ENCODE data around the gene UCHL1. TPM values are rescaled to one million over a fixed set of nuclear protein-coding genes. Genes with fewer than 3 reads are reported as not detected.

Gene UCHL1
- total RNA-seq, 1 experiment from 2014 or later: 0.54 TPM

- peak within 1 kb of the TSS; percentile 87 for H3K4me2 ChIP-seq (ENCODE audit: low read length)
- H3K4me1 ChIP-seq (ENCODE audit: control insufficient read depth in 1 of 2, insufficient read depth in 2 of 2, low read length in 2 of 2): peaks cover 36 to 56% of the 10 kb centered on the region in 2 experiments
- no peaks in the 10 kb centered on the region for H3K27me3 ChIP-seq (ENCODE audit: insufficient read depth, low read length)
- peak within 1 kb of the TSS; percentile 82 for H3K27ac ChIP-seq (ENCODE audit: low read depth, low read length)
- no peaks in the 10 kb centered on the region for H4K20me1 ChIP-seq (ENCODE audit: insufficient read depth)
- ChIA-PET RAD21 (ENCODE audit: low non-redundant PET in 1 of 2, low total read pairs in 2 of 2, uncharacterized antibody in 2 of 2, unreplicated experiment in 2 of 2) (interaction anchor here (0.6 to 1.5 kb wide), 11 partner anchors 9 to 290 kb away, joined by 3 to 5 read pairs (median 3); no protein-coding TSS in a partner anchor), CTCF (interaction anchor here (0.6 to 2.2 kb wide), 23 partner anchors 9 to 1115 kb away, joined by 3 to 27 read pairs (median 5); no protein-coding TSS in a partner anchor), POLR2A (interaction anchor here (0.6 to 1.7 kb wide), 11 partner anchors 10 to 450 kb away, joined by 3 to 10 read pairs (median 4); no protein-coding TSS in a partner anchor)
- H3K79me2 ChIP-seq (ENCODE audit: insufficient read depth, low read length): peaks cover 48% of the 10 kb centered on the region
- H3K36me3 ChIP-seq (ENCODE audit: control insufficient read depth in 1 of 2, insufficient read depth in 2 of 2, low read length in 2 of 2): no peaks in the 10 kb centered on the region
- H2AFZ ChIP-seq (ENCODE audit: low read depth, low read length, poor library complexity, severe bottlenecking): no peak within 1 kb of the TSS
- H3K9me2 ChIP-seq (ENCODE audit: insufficient read depth): no peaks in the 10 kb centered on the region
- ATAC-seq: peak; percentile 78
- H3K9me3 ChIP-seq (ENCODE audit: control insufficient read depth in 1 of 2, insufficient read depth in 1 of 2, low read depth in 1 of 2, low read length in 2 of 2): no peaks in the 10 kb centered on the region
- peak; percentile 93 for DNase-seq (ENCODE audit: low read depth, low spot score)
- peak within 1 kb of the TSS; percentile 80 for H3K9ac ChIP-seq (ENCODE audit: low read length)
- no TSS peak for BruUV-seq (replicated peaks)
- intact Hi-C loops (cut with micrococcal nuclease): loop anchor here (1.0 to 10.0 kb wide), 6 partner anchors 54 to 479 kb away; no protein-coding TSS in a partner anchor
- TF ChIP-seq, protein P1, sequence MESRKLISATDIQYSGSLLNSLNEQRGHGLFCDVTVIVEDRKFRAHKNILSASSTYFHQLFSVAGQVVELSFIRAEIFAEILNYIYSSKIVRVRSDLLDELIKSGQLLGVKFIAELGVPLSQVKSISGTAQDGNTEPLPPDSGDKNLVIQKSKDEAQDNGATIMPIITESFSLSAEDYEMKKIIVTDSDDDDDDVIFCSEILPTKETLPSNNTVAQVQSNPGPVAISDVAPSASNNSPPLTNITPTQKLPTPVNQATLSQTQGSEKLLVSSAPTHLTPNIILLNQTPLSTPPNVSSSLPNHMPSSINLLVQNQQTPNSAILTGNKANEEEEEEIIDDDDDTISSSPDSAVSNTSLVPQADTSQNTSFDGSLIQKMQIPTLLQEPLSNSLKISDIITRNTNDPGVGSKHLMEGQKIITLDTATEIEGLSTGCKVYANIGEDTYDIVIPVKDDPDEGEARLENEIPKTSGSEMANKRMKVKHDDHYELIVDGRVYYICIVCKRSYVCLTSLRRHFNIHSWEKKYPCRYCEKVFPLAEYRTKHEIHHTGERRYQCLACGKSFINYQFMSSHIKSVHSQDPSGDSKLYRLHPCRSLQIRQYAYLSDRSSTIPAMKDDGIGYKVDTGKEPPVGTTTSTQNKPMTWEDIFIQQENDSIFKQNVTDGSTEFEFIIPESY (IDR thresholded peaks at IDR 0.05; ENCODE audit: extremely low read depth, insufficient replicate concordance, low read length): peak; percentile 55
- TF ChIP-seq, protein P2, sequence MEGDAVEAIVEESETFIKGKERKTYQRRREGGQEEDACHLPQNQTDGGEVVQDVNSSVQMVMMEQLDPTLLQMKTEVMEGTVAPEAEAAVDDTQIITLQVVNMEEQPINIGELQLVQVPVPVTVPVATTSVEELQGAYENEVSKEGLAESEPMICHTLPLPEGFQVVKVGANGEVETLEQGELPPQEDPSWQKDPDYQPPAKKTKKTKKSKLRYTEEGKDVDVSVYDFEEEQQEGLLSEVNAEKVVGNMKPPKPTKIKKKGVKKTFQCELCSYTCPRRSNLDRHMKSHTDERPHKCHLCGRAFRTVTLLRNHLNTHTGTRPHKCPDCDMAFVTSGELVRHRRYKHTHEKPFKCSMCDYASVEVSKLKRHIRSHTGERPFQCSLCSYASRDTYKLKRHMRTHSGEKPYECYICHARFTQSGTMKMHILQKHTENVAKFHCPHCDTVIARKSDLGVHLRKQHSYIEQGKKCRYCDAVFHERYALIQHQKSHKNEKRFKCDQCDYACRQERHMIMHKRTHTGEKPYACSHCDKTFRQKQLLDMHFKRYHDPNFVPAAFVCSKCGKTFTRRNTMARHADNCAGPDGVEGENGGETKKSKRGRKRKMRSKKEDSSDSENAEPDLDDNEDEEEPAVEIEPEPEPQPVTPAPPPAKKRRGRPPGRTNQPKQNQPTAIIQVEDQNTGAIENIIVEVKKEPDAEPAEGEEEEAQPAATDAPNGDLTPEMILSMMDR (IDR thresholded peaks at IDR 0.05 in 2 of 3, conservative IDR thresholded peaks at IDR 0.05 in 1 of 3; ENCODE audit: borderline replicate concordance in 1 of 3, insufficient read depth in 1 of 3, low read depth in 2 of 3, low read length in 2 of 3): peak in 2 of 3 experiments; percentile 70 to 77; a peak in 4 of 6 replicates
- TF ChIP-seq CBX3 (IDR thresholded peaks at IDR 0.05; ENCODE audit: low read depth) (no peak), ZFX (IDR thresholded peaks at IDR 0.05) (peak; percentile 37; the same call in 1 of the 2 replicates), JUND (IDR thresholded peaks at IDR 0.05) (no peak), POLR2AphosphoS5 (IDR thresholded peaks at IDR 0.05; ENCODE audit: low read depth, low read length) (peak; percentile 94), POLR2A (IDR thresholded peaks at IDR 0.05; ENCODE audit: borderline replicate concordance, extremely low read depth, insufficient read depth, insufficient read length) (peak; percentile 92), YY1 (IDR thresholded peaks at IDR 0.05; ENCODE audit: extremely low read depth, insufficient replicate concordance, low read depth, low read length) (peak; percentile 71), REST (IDR thresholded peaks at IDR 0.05; ENCODE audit: low read depth) (no peak)
- TF ChIP-seq, protein P3, sequence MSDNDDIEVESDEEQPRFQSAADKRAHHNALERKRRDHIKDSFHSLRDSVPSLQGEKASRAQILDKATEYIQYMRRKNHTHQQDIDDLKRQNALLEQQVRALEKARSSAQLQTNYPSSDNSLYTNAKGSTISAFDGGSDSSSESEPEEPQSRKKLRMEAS (IDR thresholded peaks at IDR 0.05): no peak
- H3K4me3 ChIP-seq (replicated peaks in 1 of 2; ENCODE audit: low read depth in 1 of 2, low read length in 2 of 2): peak within 1 kb of the TSS; percentile 91 to 92
These were observed 42.4 kb upstream of the UCHL1 start, which contains the start of gene APBB2 for GRCh38 chr4:41214136-41214824. APBB2 (minus strand) TSS chr4:41214542; CDS start chr4:41033254, 181,288 bp downstream.
